Umbilical cord (tissue), 2 donors: ENCODE measurements around the gene CDC45. TPM values are rescaled to one million over a fixed set of nuclear protein-coding genes. Genes with fewer than 3 reads are reported as not detected.

Experiments used
- DNase-seq: peaks from one replicate; pipeline ENCODE4 v3.0.0-alpha.2; 2015; ENCODE audit warnings: low spot score
- total RNA-seq: library from RNA; depleted of rRNA; stranded (reverse); fragments of >200 nt; gene quantifications from one replicate; pipeline ENCODE4 v1.2.3, GENCODE V29; 2014; ENCODE audit warnings: low replicate concordance; ENCODE audit not compliant: insufficient read depth

Gene CDC45
- total RNA-seq, 1 donor from 2014 or later, result 0.96 TPM

- DNase-seq, result no peak
These were observed 80.2 kb downstream of the CDC45 start for GRCh38 chr22:19559956-19560355.

GRCh38 chr22:19565382-19566278 is 85.9 kb downstream of the CDC45 start:
- no peak for DNase-seq

GRCh38 chr22:19566279-19567156 is 86.8 kb downstream of the CDC45 start:
- no peak for DNase-seq

- no peak for DNase-seq
These were observed 87.7 kb downstream of the CDC45 start for GRCh38 chr22:19567157-19568009.

GRCh38 chr22:19568337-19569275 is 88.9 kb downstream of the CDC45 start:
- DNase-seq, result peak; percentile 36

GRCh38 chr22:19569276-19569640 is 89.5 kb downstream of the CDC45 start:
- no peak for DNase-seq

GRCh38 chr22:19569976-19570375 is 90.3 kb downstream of the CDC45 start:
- no peak for DNase-seq

Other genes starting within 250 kb of the CDC45 start
- 9.9 TPM for gene CLTCL1, start 188.2 kb upstream of the CDC45 start, total RNA-seq
- 13.7 TPM for gene HIRA, start 48.2 kb upstream of the CDC45 start, total RNA-seq
- gene MRPL40, start 47.4 kb upstream of the CDC45 start, total RNA-seq, result 32.7 TPM
- 66.0 TPM for gene C22orf39, start 32.2 kb upstream of the CDC45 start, total RNA-seq
- gene UFD1, start 727 bp upstream of the CDC45 start, total RNA-seq, result 35.4 TPM
- gene CLDN5, start 44.5 kb downstream of the CDC45 start, total RNA-seq, result 8.7 TPM
- gene SEPTIN5, start 234.6 kb downstream of the CDC45 start, total RNA-seq, result 47.7 TPM
- gene GP1BB, start 243.6 kb downstream of the CDC45 start, total RNA-seq, result 3.4 TPM